HG02840 (cell line): ENCODE results near the gene TAPBP.

Experiments
- ATAC-seq: cut with Tn5 transposase; IDR thresholded peaks from one replicate; pipeline ENCODE4 v1.9.1; 2021; ENCODE audit warnings: mild to moderate bottlenecking, moderate library complexity, moderate number of reproducible peaks; ENCODE audit not compliant: unreplicated experiment, low FRiP score

Gene TAPBP

DNA sequence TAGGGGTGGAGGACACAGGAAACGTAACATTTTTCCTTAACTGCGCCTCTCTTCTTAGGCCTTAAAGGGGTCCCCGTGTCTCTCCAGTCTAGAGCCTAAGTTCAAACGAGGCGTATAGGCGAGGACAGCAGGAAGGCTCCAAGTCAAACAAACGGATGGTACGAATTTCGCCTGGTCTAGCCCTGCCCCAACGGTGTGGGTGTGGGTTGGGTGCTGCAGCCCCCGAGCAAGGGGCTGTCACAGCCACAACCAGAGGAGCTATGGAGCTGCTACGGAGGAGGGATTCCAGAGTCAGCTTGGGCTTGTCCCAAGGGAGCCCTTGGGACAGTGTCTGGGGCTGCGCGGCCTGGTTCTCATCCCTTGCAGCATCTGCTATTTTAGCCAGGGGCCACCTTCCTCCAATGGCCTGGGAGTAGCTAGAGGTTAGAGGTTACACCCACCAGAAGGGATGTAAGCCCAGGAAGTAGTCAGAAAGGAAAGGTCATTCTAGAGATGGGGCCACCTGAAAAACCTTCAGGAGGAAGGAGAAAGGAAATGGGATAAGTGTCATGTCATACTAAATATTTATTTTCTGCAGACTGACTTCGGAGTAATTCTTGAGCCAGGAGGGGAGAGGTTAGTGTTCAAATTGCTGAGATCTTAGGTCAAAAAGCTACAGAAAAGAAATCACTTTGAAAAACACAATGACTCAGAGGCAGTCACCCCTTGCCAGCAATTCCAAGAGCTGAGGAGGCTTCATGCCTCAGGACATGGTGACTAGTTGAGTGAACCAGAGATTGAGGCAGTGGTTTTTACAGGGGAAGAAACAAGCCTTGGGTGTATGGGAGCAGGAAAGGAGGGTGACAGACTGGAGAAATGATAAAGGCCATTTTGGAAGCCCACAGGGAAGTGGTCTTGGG lies 63.9 kb downstream of the TAPBP start:
- peak; percentile 2 for ATAC-seq
